HT1080 (cell line): ENCODE results near the gene ISG15. TPM values are rescaled to one million over a fixed set of nuclear protein-coding genes. Genes with fewer than 3 reads are reported as not detected.

Source experiments
- DNase-seq: peaks from one replicate; pipeline ENCODE4 v3.0.0-alpha.2; 2015; ENCODE audit warnings: low read depth
- small RNA-seq: library from RNA; depleted of rRNA; stranded (forward); fragments of <200 nt; gene quantifications from one replicate; pipeline ENCODE3, GENCODE V24; 2014
- total RNA-seq: library from RNA; depleted of rRNA; stranded (reverse); fragments of >200 nt; shearing (Covaris generic); gene quantifications from 2 replicates; pipeline ENCODE4 v1.2.3, GENCODE V29; 2014; rRNA removed

ISG15 gene
- total RNA-seq, 1 experiment from 2014 or later = 48.6 TPM

DNA sequence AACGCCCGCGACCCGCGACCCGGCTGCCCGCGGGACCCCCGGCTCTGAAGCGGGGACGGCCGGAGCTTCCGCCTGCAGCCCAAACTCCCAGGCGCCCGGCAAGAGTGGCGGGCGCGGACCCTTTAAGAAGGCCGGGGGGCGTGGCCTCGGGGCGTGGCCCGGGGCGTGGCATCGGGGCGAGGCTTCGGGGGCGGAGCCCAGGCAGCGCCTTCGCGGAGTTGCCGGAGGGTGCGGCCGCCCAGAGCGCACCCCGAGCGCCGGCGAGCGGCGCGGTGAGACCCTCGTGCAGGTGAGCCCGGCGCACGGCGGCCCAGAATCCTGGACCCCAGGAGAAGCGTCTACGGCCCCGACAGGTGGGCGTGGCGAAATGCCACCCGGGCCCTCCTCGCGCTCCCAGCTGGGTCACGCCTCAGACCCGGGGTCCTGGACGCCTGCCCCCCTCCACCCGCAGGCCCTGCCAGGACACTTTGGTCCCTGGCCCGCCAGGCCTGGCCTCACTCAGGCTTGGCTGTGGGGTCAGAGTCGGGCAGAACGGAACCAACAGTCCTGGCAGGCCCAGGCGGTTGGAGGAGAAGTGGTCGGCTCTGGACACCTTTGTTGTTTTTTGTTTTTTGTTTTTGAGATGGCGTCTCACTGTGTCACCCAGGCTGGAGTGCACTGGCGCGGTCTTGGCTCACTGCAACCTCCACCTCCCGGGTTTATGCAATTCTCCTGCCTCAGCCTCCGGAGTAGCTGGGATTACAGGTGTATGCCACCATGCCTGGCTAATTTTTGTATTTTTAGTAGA lies 46.4 kb downstream of the ISG15 start:
- DNase-seq = peak; percentile 70

GRCh38 chr1:1060281-1061000 lies 47.1 kb downstream of the ISG15 start:
- no peak for DNase-seq

DNA sequence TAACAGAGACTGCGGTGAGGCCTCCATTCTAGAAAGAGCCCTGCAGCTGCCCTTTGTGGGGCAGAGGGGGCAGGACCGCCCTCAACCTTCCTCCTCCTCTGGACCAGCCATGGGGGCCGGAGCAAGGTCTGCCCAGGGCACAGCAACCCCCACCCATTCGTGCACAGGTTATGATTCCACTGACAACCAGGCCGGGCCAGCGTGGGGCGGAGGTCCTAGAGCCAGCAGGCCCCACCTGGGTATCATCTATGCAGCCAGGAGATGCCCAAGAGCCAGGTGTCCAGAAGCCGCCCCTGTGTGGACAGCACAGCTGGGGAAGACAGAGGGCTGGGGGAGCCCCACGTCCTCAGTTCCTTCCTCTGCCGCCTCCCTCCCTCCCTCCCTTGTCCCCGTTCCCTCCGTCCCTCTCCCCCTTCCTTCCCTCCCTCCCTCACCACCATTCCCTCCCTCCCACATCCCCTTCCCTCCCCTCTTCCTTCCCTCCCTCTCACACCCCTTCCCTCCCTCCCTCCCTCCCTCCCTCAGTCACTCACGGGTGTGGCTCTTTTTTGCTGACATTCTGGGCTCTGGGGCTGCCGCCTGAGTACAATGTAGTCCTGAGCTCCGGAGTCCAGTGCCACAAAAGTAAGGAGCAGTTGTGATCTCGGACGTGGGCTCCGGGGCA lies 48.5 kb downstream of the ISG15 start:
- DNase-seq = no peak

GRCh38 chr1:1062348-1063163 lies 49.3 kb downstream of the ISG15 start:
- DNase-seq = no peak

- DNase-seq = no peak
Observed at GRCh38 chr1:1063261-1063944, 50.1 kb downstream of the ISG15 start.

Small RNA genes within 50 kb of the gene (small RNA-seq; reads per million reads assigned to genes)
- gene AL645608.3 = not detected

Other genes with a start within 250 kb of the ISG15 start
- 0.37 and 0.50 TPM in 2 replicates for gene SAMD11, start 89.6 kb upstream of the ISG15 start, total RNA-seq
- gene NOC2L, start 54.2 kb upstream of the ISG15 start, total RNA-seq = 312 and 330 TPM in 2 replicates
- 10.7 and 12.6 TPM in 2 replicates for gene KLHL17, start 52.9 kb upstream of the ISG15 start, total RNA-seq
- gene PLEKHN1, start 47.0 kb upstream of the ISG15 start, total RNA-seq = 2.5 and 3.3 TPM in 2 replicates
- 0.50 TPM in 1 of 2 replicates, not detected in the other for gene PERM1, start 31.4 kb upstream of the ISG15 start, total RNA-seq
- gene HES4, start 13.4 kb upstream of the ISG15 start, total RNA-seq = 3.5 and 7.6 TPM in 2 replicates
- 89.9 and 101 TPM in 2 replicates for gene AGRN, start 6.6 kb downstream of the ISG15 start, total RNA-seq
- gene RNF223, start 60.8 kb downstream of the ISG15 start, total RNA-seq = not detected in 2 replicates
- gene C1orf159, start 102.6 kb downstream of the ISG15 start, total RNA-seq = 17.8 and 19.8 TPM in 2 replicates
- not detected in 2 replicates for gene TTLL10, start 160.4 kb downstream of the ISG15 start, total RNA-seq
- not detected in 2 replicates for gene TNFRSF18, start 193.1 kb downstream of the ISG15 start, total RNA-seq
- 0.88 TPM in 1 of 2 replicates, not detected in the other for gene TNFRSF4, start 200.7 kb downstream of the ISG15 start, total RNA-seq
- 110 and 119 TPM in 2 replicates for gene SDF4, start 218.5 kb downstream of the ISG15 start, total RNA-seq
- gene B3GALT6, start 218.7 kb downstream of the ISG15 start, total RNA-seq = 27.3 and 37.6 TPM in 2 replicates
- 0.40 and 1.5 TPM in 2 replicates for gene C1QTNF12, start 233.2 kb downstream of the ISG15 start, total RNA-seq